KMS-11 (cell line): Measurements from ENCODE around the gene CTPS1.

ENCODE experiments used
- H2AFZ ChIP-seq: fragments of 200-600 bp; sonication (generic); 2 replicates; pipeline ENCODE4 v1.6.1; 2016; ENCODE audit warnings: antibody characterized with exemption, mixed run types, low read depth
- H3K27ac ChIP-seq: fragments of 200-600 bp; sonication (generic); 2 replicates; pipeline ENCODE4 v1.6.1; 2016; ENCODE audit warnings: mild to moderate bottlenecking, mixed run types
- H3K27me3 ChIP-seq: fragments of 200-600 bp; sonication (generic); 2 replicates; pipeline ENCODE4 v1.6.1; 2017; ENCODE audit warnings: mild to moderate bottlenecking, low read depth, mixed run types, moderate library complexity; ENCODE audit not compliant: insufficient read depth
- H3K36me3 ChIP-seq: fragments of 200-600 bp; sonication (generic); 2 replicates; pipeline ENCODE4 v1.6.1; 2017; ENCODE audit warnings: mild to moderate bottlenecking, mixed run types; ENCODE audit not compliant: insufficient read depth
- H3K4me1 ChIP-seq: fragments of 200-600 bp; sonication (generic); 2 replicates; pipeline ENCODE4 v1.6.1; 2016; ENCODE audit warnings: mild to moderate bottlenecking, low read depth, mixed run types; ENCODE audit not compliant: poor library complexity, severe bottlenecking
- H3K4me2 ChIP-seq: fragments of 200-600 bp; sonication (generic); 2 replicates; pipeline ENCODE4 v1.7.0; 2016; ENCODE audit warnings: mild to moderate bottlenecking, mixed run types
- H3K4me3 ChIP-seq: fragments of 200-600 bp; sonication (generic); IDR thresholded peaks from 2 replicates; pipeline ENCODE4 v1.6.1; 2017; ENCODE audit warnings: low read depth, low read length, mixed read lengths; ENCODE audit not compliant: insufficient read depth
- H3K79me2 ChIP-seq: fragments of 200-600 bp; sonication (generic); 2 replicates; pipeline ENCODE4 v1.6.1; 2016; ENCODE audit warnings: low read depth, mixed run types; ENCODE audit not compliant: insufficient read depth
- H3K9ac ChIP-seq: fragments of 200-600 bp; sonication (generic); 2 replicates; pipeline ENCODE4 v1.6.1; 2016; ENCODE audit warnings: mild to moderate bottlenecking, mixed run types
- H4K20me1 ChIP-seq: fragments of 200-600 bp; sonication (generic); 2 replicates; pipeline ENCODE4 v1.6.1; 2016; ENCODE audit warnings: mild to moderate bottlenecking, mixed run types; ENCODE audit not compliant: insufficient read depth
- TF ChIP-seq, protein P1 (sequence below): fragments of 200-600 bp; sonication (generic); conservative IDR thresholded peaks from 2 replicates; pipeline ENCODE4 v1.6.1; 2017; ENCODE audit warnings: low read depth, mild to moderate bottlenecking, antibody characterized with exemption, low read length, moderate library complexity, mixed read lengths

Gene CTPS1

DNA sequence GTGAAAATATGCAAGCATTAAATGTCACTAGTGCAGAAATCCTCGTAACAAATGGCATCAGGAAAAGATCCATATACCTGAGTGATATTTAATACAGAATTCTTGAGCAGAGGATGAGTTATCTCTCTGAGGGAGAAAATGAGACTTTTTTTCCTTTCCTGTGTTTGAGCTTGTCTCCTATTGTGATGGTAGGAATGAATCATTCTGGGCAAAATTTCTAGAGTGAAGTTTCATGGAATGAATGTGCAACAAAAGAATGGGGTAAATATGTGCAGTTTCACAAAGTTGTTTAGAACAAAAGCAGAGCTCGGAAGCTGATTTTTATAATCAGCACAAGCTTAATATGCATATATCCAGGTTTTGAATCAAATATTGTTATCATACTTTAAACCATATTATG is 4.6 kb downstream of the CTPS1 start:
- Histone ChIP-seq H3K4me2 (no peak overlapping the region), H3K79me2 (peaks cover 66% of the 10 kb centered on the region), H3K36me3 (peaks cover 28% of the 10 kb centered on the region), H3K9ac (no peak overlapping the region), H4K20me1 (peaks cover 21% of the 10 kb centered on the region), H2AFZ (no peak overlapping the region), H3K4me3 (no peak overlapping the region), H3K27me3 (no peaks in the 10 kb centered on the region), H3K27ac (no peak overlapping the region), H3K4me1 (peaks cover 25% of the 10 kb centered on the region)
- TF ChIP-seq, protein P1, sequence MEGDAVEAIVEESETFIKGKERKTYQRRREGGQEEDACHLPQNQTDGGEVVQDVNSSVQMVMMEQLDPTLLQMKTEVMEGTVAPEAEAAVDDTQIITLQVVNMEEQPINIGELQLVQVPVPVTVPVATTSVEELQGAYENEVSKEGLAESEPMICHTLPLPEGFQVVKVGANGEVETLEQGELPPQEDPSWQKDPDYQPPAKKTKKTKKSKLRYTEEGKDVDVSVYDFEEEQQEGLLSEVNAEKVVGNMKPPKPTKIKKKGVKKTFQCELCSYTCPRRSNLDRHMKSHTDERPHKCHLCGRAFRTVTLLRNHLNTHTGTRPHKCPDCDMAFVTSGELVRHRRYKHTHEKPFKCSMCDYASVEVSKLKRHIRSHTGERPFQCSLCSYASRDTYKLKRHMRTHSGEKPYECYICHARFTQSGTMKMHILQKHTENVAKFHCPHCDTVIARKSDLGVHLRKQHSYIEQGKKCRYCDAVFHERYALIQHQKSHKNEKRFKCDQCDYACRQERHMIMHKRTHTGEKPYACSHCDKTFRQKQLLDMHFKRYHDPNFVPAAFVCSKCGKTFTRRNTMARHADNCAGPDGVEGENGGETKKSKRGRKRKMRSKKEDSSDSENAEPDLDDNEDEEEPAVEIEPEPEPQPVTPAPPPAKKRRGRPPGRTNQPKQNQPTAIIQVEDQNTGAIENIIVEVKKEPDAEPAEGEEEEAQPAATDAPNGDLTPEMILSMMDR: no peak

DNA sequence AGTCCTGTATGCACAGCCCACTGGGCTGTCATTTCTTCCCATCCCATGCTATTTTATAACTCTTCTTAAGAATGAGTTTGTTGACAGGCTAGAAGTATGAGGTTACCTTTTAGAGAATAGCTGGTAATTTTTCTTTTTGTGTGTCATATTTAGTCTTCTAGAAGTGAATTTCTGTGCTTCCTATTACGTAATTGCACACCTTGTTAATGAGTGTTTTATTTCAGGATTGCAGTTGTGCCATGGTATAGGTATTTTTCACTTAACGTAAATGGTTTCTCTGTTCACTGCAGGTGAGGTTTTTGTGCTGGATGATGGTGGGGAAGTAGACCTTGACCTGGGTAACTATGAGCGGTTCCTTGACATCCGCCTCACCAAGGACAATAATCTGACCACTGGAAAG is 5.0 kb downstream of the CTPS1 start:
- Histone ChIP-seq H3K4me1 (peaks cover 25% of the 10 kb centered on the region), H2AFZ (no peak overlapping the region), H3K9ac (no peak overlapping the region), H3K4me3 (no peak overlapping the region), H4K20me1 (peaks cover 21% of the 10 kb centered on the region), H3K27ac (no peak overlapping the region), H3K27me3 (no peaks in the 10 kb centered on the region), H3K4me2 (no peak overlapping the region), H3K79me2 (peaks cover 66% of the 10 kb centered on the region), H3K36me3 (peaks cover 28% of the 10 kb centered on the region)
- TF ChIP-seq, protein P1: no peak

DNA sequence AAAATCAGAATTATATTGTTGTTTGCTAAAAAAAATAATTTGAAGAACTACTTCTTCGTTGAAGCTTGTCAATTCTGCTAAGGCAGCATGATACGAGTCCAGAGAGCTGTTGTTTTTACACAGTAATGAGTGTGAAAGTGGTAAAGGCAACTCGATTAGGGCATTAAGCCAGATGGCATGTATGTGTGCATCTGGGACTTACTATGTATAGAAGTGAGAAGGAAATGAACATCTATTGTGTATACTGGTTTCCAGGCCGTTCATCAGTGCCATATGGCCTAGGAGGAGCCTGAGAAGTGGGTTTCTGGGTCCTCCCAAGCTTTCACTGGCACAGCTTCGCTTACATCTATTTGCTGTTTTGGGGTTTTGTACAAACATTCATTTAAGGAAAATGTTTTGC is 5.7 kb downstream of the CTPS1 start:
- H3K4me3 ChIP-seq: no peak overlapping the region
- H3K9ac ChIP-seq: no peak overlapping the region
- no peaks in the 10 kb centered on the region for H3K27me3 ChIP-seq
- H3K36me3 ChIP-seq: peaks cover 34% of the 10 kb centered on the region
- H3K27ac ChIP-seq: no peak overlapping the region
- peaks cover 25% of the 10 kb centered on the region for H3K4me1 ChIP-seq
- H2AFZ ChIP-seq: no peak overlapping the region
- peaks cover 21% of the 10 kb centered on the region for H4K20me1 ChIP-seq
- no peak overlapping the region for H3K4me2 ChIP-seq
- peaks cover 67% of the 10 kb centered on the region for H3K79me2 ChIP-seq
- TF ChIP-seq, protein P1: no peak

DNA sequence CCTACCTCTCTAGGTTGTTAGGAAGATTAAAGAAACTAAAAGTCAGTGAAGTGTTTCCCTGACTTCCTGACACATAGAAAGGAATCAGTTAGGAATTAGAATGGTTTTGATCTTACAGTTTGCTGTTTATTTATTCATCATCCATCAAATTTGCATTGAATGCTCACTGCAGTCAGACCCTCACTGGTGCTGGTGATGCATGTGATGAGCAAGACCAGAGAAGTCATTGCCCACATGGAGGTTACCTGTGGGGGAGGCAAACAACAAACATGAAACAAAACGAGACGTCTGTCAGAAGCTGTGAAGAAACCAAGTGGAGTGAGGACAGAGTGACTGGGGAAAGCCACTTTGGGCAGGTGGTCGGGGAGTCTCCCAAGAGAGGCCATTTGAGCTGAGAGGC is 6.4 kb downstream of the CTPS1 start:
- H3K27me3 ChIP-seq: no peaks in the 10 kb centered on the region
- H3K4me3 ChIP-seq: no peak overlapping the region
- peaks cover 25% of the 10 kb centered on the region for H3K4me1 ChIP-seq
- no peak overlapping the region for H3K9ac ChIP-seq
- H4K20me1 ChIP-seq: peaks cover 21% of the 10 kb centered on the region
- H3K27ac ChIP-seq: no peak overlapping the region
- H3K79me2 ChIP-seq: peaks cover 61% of the 10 kb centered on the region
- no peak overlapping the region for H3K4me2 ChIP-seq
- H3K36me3 ChIP-seq: peaks cover 39% of the 10 kb centered on the region
- TF ChIP-seq, protein P1: no peak
- no peak overlapping the region for H2AFZ ChIP-seq
